ENCODE measurements around the gene OSBPL6.

Gene OSBPL6

GRCh38 chr2:178452334-178452733 lies 258.0 kb downstream of the OSBPL6 start:
- no peak for DNase-seq

All from activated CD4-positive, alpha-beta T cell treated with anti-CD3 and anti-CD28 coated beads, Interleukin-2, amount 50 U/mL, for 48 hours (primary cell).